AG04450 (cell line): Measurements from ENCODE around the gene GLG1. TPM values are rescaled to one million over a fixed set of nuclear protein-coding genes. Genes with fewer than 3 reads are reported as not detected.

Experiments used
- CTCF ChIA-PET: fragments of 300-600, 350-600 bp; formaldehyde crosslinking; extraction: SDS; loops from one replicate; lab custom pipeline; 2022; ENCODE audit warnings: antibody characterized with exemption, inconsistent platforms; lab: Charles Lee
- POLR2A ChIA-PET: fragments of 350-600 bp; formaldehyde crosslinking; extraction: SDS; loops from one replicate; lab custom pipeline; 2021; ENCODE audit warnings: antibody characterized with exemption, inconsistent platforms; lab: Yijun Ruan, JAX
- DNase-seq: peaks from one replicate; pipeline ENCODE4 v3.0.0-alpha.2; 2011; ENCODE audit warnings: low read depth, low spot score
- H3K27ac ChIP-seq: one replicate; pipeline ENCODE4 v1.5.1; 2012; ENCODE audit warnings: low read depth, low read length, control low read depth
- H3K27me3 ChIP-seq: one replicate; pipeline ENCODE4 v1.6.0; 2012; ENCODE audit warnings: low read length; ENCODE audit not compliant: control insufficient read depth, insufficient read depth
- H3K4me3 ChIP-seq: 2 replicates; pipeline ENCODE4 v1.5.1; 2011; ENCODE audit warnings: mild to moderate bottlenecking, low read depth, low read length, control low read depth
- H3K9me3 ChIP-seq: 2 replicates; pipeline ENCODE4 v1.5.1; 2012; ENCODE audit warnings: low read length; ENCODE audit not compliant: control insufficient read depth, insufficient read depth
- polyA plus RNA-seq: library from polyadenylated mRNA; depleted of rRNA; stranded (reverse); fragments of >200 nt; gene quantifications from 2 replicates; pipeline ENCODE4 v1.2.3, GENCODE V29; 2011
- TF ChIP-seq, protein P1 (sequence below): IDR thresholded peaks from 2 replicates; pipeline ENCODE4 v1.5.1; 2011; ENCODE audit warnings: low read depth, low read length, control low read depth, inconsistent platforms

Gene GLG1
- polyA plus RNA-seq, 1 experiment, result 188 TPM

- H3K4me3 ChIP-seq, result no peak overlapping the region
- ChIA-PET CTCF (interaction anchor here (1.5 kb wide), 1 partner anchor 121 kb away, joined by 4 read pairs; no protein-coding TSS in a partner anchor), POLR2A (no interaction called here)
- H3K27me3 ChIP-seq, result no peaks in the 10 kb centered on the region
- H3K27ac ChIP-seq, result no peak overlapping the region
- no peak for DNase-seq
- TF ChIP-seq, protein P1, sequence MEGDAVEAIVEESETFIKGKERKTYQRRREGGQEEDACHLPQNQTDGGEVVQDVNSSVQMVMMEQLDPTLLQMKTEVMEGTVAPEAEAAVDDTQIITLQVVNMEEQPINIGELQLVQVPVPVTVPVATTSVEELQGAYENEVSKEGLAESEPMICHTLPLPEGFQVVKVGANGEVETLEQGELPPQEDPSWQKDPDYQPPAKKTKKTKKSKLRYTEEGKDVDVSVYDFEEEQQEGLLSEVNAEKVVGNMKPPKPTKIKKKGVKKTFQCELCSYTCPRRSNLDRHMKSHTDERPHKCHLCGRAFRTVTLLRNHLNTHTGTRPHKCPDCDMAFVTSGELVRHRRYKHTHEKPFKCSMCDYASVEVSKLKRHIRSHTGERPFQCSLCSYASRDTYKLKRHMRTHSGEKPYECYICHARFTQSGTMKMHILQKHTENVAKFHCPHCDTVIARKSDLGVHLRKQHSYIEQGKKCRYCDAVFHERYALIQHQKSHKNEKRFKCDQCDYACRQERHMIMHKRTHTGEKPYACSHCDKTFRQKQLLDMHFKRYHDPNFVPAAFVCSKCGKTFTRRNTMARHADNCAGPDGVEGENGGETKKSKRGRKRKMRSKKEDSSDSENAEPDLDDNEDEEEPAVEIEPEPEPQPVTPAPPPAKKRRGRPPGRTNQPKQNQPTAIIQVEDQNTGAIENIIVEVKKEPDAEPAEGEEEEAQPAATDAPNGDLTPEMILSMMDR, result no peak
- H3K9me3 ChIP-seq, result no peaks in the 10 kb centered on the region
Observed at GRCh38 chr16:74501484-74502478, 105.1 kb downstream of the GLG1 start.

DNA sequence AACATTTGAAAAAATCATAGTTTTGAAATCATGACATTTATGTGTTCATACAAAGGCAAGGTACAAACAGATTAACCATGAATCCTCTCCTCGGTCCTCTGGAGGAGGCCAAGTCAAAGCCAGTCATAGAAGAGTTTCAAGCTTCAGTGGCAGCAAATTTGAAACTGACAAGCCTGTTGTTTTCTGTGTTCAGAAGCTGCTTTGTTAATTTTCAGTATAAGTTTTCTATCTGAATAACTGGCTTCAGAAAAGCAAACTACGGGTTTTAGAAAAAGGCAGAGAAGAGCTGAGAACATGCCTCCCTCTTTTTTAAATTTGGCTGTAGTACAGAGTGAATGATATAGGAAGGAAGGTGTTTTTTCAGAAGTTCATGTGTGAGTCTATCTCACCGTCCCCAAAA is 106.0 kb downstream of the GLG1 start:
- DNase-seq, result no peak
- ChIA-PET CTCF (interaction anchor here (1.5 kb wide), 1 partner anchor 122 kb away, joined by 4 read pairs; no protein-coding TSS in a partner anchor), POLR2A (no interaction called here)
- H3K9me3 ChIP-seq, result no peaks in the 10 kb centered on the region
- H3K4me3 ChIP-seq, result no peak overlapping the region
- H3K27ac ChIP-seq, result no peak overlapping the region
- no peaks in the 10 kb centered on the region for H3K27me3 ChIP-seq
- TF ChIP-seq, protein P1, result no peak

- ChIA-PET POLR2A (interaction anchor here (0.9 kb wide), 1 partner anchor 108 kb away, joined by 3 read pairs; the partner anchor contains the start of gene GLG1), CTCF (interaction anchor here (0.7 to 1.1 kb wide), 2 partner anchors 124 to 915 kb away, joined by 3 to 6 read pairs; no protein-coding TSS in a partner anchor)
- Histone ChIP-seq H3K27me3 (no peaks in the 10 kb centered on the region), H3K9me3 (no peaks in the 10 kb centered on the region), H3K4me3 (no peak overlapping the region), H3K27ac (no peak overlapping the region)
- no peak for DNase-seq
- TF ChIP-seq, protein P1, result no peak
Observed at GRCh38 chr16:74499114-74499513, 107.8 kb downstream of the GLG1 start.

DNA sequence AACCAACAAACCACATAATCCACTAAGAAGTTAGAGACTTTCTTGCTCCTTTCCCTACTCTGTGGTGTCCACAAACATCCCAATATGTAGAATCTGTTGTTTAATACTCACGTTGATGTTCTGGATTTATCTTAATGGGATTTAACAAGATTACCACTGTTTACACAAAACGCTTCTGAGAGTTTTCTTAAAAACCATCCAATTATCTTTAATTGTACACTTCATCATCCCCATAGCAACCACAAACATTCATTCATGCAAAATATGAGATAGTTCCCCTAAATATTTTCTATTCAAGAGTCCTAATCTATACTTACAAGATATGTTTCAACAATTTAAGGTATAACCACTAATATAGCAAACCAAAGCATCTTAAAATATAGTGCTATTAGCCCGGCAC is 109.2 kb downstream of the GLG1 start:
- POLR2A ChIA-PET, result no interaction called here
- no peaks in the 10 kb centered on the region for H3K9me3 ChIP-seq
- CTCF ChIA-PET, result interaction anchor here (0.6 kb wide), 1 partner anchor 44 kb away, joined by 3 read pairs; no protein-coding TSS in a partner anchor
- no peak for DNase-seq
- TF ChIP-seq, protein P1, result no peak
- H3K4me3 ChIP-seq, result no peak overlapping the region
- no peaks in the 10 kb centered on the region for H3K27me3 ChIP-seq
- no peak overlapping the region for H3K27ac ChIP-seq

DNA sequence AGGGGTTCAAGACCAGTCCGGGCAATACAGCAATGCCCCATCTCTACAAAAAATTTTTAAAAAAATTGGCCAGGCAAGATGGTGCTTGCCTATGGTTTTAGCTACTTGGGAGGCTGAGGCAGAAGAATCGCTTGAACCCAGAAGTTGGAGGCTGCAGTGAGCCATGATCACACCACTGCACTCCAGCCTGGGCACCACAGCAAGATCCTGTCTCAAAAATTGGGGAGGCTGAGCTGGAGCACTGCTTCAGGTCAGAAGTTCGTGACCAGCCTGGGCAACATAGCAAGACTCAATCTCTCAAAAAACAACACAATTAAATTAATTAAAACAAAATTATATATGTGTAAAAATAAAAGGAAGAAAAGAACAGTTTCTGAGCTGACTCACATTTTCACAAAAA is 110.9 kb downstream of the GLG1 start:
- Histone ChIP-seq H3K9me3 (no peaks in the 10 kb centered on the region), H3K27me3 (no peaks in the 10 kb centered on the region), H3K4me3 (no peak overlapping the region), H3K27ac (no peak overlapping the region)
- DNase-seq, result no peak
- CTCF ChIA-PET, result no interaction called here
- POLR2A ChIA-PET, result no interaction called here
- TF ChIP-seq, protein P1, result no peak
